ENCODE results near the gene SLC10A3. TPM values are rescaled to one million over a fixed set of nuclear protein-coding genes. Genes with fewer than 3 reads are reported as not detected.

Gene SLC10A3
- polyA plus RNA-seq, 3 donors = 25.3 to 33.1 (median 26.7) TPM

GRCh38 chrX:154469880-154470279 is 20.5 kb downstream of the SLC10A3 start:
- H3K9ac ChIP-seq (ENCODE audit: insufficient read depth, low read length, poor library complexity, severe bottlenecking) = no peak overlapping the region
- no peak overlapping the region for H3K4me3 Mint-ChIP-seq

DNA sequence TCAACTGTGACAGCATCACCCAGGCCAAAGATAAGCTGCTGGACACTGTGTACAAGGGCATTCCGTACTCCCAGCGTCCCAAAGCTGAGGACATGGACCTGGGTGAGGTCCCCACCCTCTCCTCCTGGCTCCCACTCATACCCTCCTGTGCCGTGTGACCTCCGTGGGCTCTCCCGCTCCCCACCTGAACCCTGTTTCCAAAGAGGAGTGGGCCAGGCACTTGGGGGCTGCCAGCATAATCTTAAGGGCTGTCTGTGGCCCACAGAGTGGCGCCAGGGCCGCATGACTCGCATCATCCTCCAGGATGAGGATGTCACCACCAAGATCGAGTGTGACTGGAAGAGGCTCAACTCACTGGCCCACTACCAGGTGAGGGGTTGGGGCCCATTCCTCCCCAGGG is 21.3 kb downstream of the SLC10A3 start:
- peaks cover 0 to 7% (median 0%) of the 10 kb centered on the region in 7 donors for H3K9me3 Mint-ChIP-seq

More at GRCh38 chrX:154469880-154470279, 20.5 kb downstream of the SLC10A3 start:
- WGBS (ENCODE audit: insufficient coverage) = 95% methylated on average over 13 of the region's 18 CpGs
- Histone ChIP-seq H3K27ac (ENCODE audit: low read depth in 1 of 2, low read length in 2 of 2) (no peak overlapping the region), H4K20me1 (ENCODE audit: insufficient read depth, low read length) (no peaks in the 10 kb centered on the region), H3K36me3 (replicated peaks in 1 of 2; ENCODE audit: control insufficient read depth in 1 of 2, insufficient read depth in 2 of 2, low read length in 2 of 2) (no peaks in the 10 kb centered on the region), H3K9me3 (replicated peaks in 1 of 2; ENCODE audit: control insufficient read depth in 1 of 2, insufficient read depth in 1 of 2, low read length in 2 of 2) (peaks cover 0 to 4% of the 10 kb centered on the region in 2 donors), H3K79me2 (ENCODE audit: insufficient read depth, low read length) (no peaks in the 10 kb centered on the region), H3K4me3 (replicated peaks in 1 of 3; ENCODE audit: low read depth in 2 of 3, low read length in 3 of 3) (no peak overlapping the region), H2AFZ (ENCODE audit: insufficient read depth, low read depth, low read length, poor library complexity, severe bottlenecking) (no peak overlapping the region), H3K4me1 (ENCODE audit: control insufficient read depth in 1 of 2, insufficient read depth in 2 of 2, low read length in 2 of 2) (no peaks in the 10 kb centered on the region), H3K4me2 (replicated peaks; ENCODE audit: extremely low read depth, low read length, poor library complexity, severe bottlenecking) (no peak overlapping the region), H3K27me3 (ENCODE audit: control insufficient read depth in 2 of 2, insufficient read depth in 2 of 2, low read length in 2 of 2) (no peaks in the 10 kb centered on the region)
- H3K9me3 Mint-ChIP-seq = peaks cover 0 to 7% (median 0%) of the 10 kb centered on the region in 7 donors
- peaks cover 0 to 6% (median 2%) of the 10 kb centered on the region in 3 donors for H3K27me3 Mint-ChIP-seq (ENCODE audit: low read depth in 3 of 3)
- no peaks in the 10 kb centered on the region for H3K36me3 Mint-ChIP-seq
- DNase-seq = no peak
- intact Hi-C loops (cut with micrococcal nuclease) = no loop called here
- TF ChIP-seq CTCF (IDR thresholded peaks at IDR 0.05) = no peak
- no peak overlapping the region for H3K27ac Mint-ChIP-seq
- H3K4me1 Mint-ChIP-seq = no peaks in the 10 kb centered on the region

More for the DNA sequence above, 21.3 kb downstream of the SLC10A3 start:
- H3K27ac ChIP-seq (ENCODE audit: low read depth in 1 of 2, low read length in 2 of 2) = no peak overlapping the region
- DNase-seq = no peak
- Mint-ChIP-seq H3K36me3 (no peaks in the 10 kb centered on the region), H3K27ac (no peak overlapping the region), H3K4me3 (no peak overlapping the region), H3K4me1 (no peaks in the 10 kb centered on the region), H3K27me3 (ENCODE audit: low read depth in 3 of 3) (peaks cover 0 to 6% (median 2%) of the 10 kb centered on the region in 3 donors)
- H3K4me3 ChIP-seq (replicated peaks in 1 of 3; ENCODE audit: low read depth in 2 of 3, low read length in 3 of 3) = no peak overlapping the region
- no peak for TF ChIP-seq CTCF (IDR thresholded peaks at IDR 0.05)
- intact Hi-C loops (cut with micrococcal nuclease) = no loop called here
- no peaks in the 10 kb centered on the region for H3K36me3 ChIP-seq (replicated peaks in 1 of 2; ENCODE audit: control insufficient read depth in 1 of 2, insufficient read depth in 2 of 2, low read length in 2 of 2)
- H3K79me2 ChIP-seq (ENCODE audit: insufficient read depth, low read length) = no peaks in the 10 kb centered on the region
- H3K9me3 ChIP-seq (replicated peaks in 1 of 2; ENCODE audit: control insufficient read depth in 1 of 2, insufficient read depth in 1 of 2, low read length in 2 of 2) = peaks cover 0 to 4% of the 10 kb centered on the region in 2 donors
- no peaks in the 10 kb centered on the region for H3K27me3 ChIP-seq (ENCODE audit: control insufficient read depth in 2 of 2, insufficient read depth in 2 of 2, low read length in 2 of 2)
- H4K20me1 ChIP-seq (ENCODE audit: insufficient read depth, low read length) = no peaks in the 10 kb centered on the region
- H3K9ac ChIP-seq (ENCODE audit: insufficient read depth, low read length, poor library complexity, severe bottlenecking) = no peak overlapping the region
- H3K4me2 ChIP-seq (replicated peaks; ENCODE audit: extremely low read depth, low read length, poor library complexity, severe bottlenecking) = no peak overlapping the region
- H2AFZ ChIP-seq (ENCODE audit: insufficient read depth, low read depth, low read length, poor library complexity, severe bottlenecking) = no peak overlapping the region
- no CpG with 5 or more reads among the region's 9 CpGs for WGBS (ENCODE audit: insufficient coverage)
- H3K4me1 ChIP-seq (ENCODE audit: control insufficient read depth in 1 of 2, insufficient read depth in 2 of 2, low read length in 2 of 2) = no peaks in the 10 kb centered on the region
